K562 (cell line): ENCODE data around the gene SENP8. TPM values are rescaled to one million over a fixed set of nuclear protein-coding genes. Genes with fewer than 3 reads are reported as not detected.
A peak's percentile ranks its signal among the peaks of the same experiment; 100 is the strongest.

Source experiments
- ATAC-seq: fragments of 200-7000 bp; cut with Tn5 transposase; 3 replicates; pipeline ENCODE4 v1.9.1; 2020; ENCODE audit warnings: moderate library complexity
- BruUV-seq: library from RNA; stranded (reverse); fragments of 400-500 nt; replicated peaks from 2 replicates; lab custom pipeline; 2021; lab: Mats Ljungman, UMichigan
- CTCF ChIA-PET: fragments of 300-600 bp; formaldehyde crosslinking; extraction: SDS; loops from one replicate; lab custom pipeline; 2021; ENCODE audit warnings: low intra/inter-chr PET ratio; lab: Yijun Ruan, JAX
- POLR2A ChIA-PET: fragments of 300-600, 350-650 bp; sonication (Branson Sonifier 250); formaldehyde crosslinking; extraction: SDS; loops from one replicate; lab custom pipeline; 2021; ENCODE audit warnings: antibody characterized with exemption, inconsistent platforms; lab: Yijun Ruan, JAX
- DNase-seq, 4 experiments: peaks; one replicate each; pipeline versions ENCODE4 v3.0.0 to v3.0.0-alpha.2; 2011 to 2018; ENCODE audit warnings: low spot score in 3 of 4, mixed read lengths in 3 of 4; ENCODE audit errors: extremely low read depth in 1 of 4
- FAIRE-seq: peaks from 2 replicates; lab custom pipeline; 2011; peaks lifted over from hg19 to GRCh38; lab: Jason Lieb, UNC
- H2AFZ ChIP-seq: 2 replicates; pipeline ENCODE4 v1.6.0; 2011; ENCODE audit warnings: low read depth, low read length, control low read depth, inconsistent platforms
- H3K27ac ChIP-seq: fragments of 200-600 bp; 3 replicates; pipeline ENCODE4 v1.8.0; 2011; ENCODE audit warnings: low read depth, mild to moderate bottlenecking, control low read depth, inconsistent platforms, low read length, moderate library complexity, mixed read lengths; ENCODE audit errors: extremely low read depth
- H3K27me3 ChIP-seq, 2 experiments: fragments of 300-600 bp in 1 of 2; 2 replicates in 1 of 2; 3 replicates in 1 of 2; pipeline versions ENCODE4 v1.6.0 to v1.8.0; 2011; ENCODE audit warnings: inconsistent platforms in 2 of 2, low read length in 2 of 2, mild to moderate bottlenecking in 1 of 2, mixed read lengths in 1 of 2, moderate library complexity in 1 of 2; ENCODE audit not compliant: control insufficient read depth in 2 of 2, insufficient read depth in 2 of 2
- H3K36me3 ChIP-seq: fragments of 300-600 bp; 3 replicates; pipeline ENCODE4 v1.8.0; 2011; ENCODE audit warnings: mild to moderate bottlenecking, low read length, inconsistent platforms; ENCODE audit not compliant: control insufficient read depth, insufficient read depth
- H3K4me1 ChIP-seq, 2 experiments: fragments of 200-600 bp in 1 of 2; replicated peaks in 1 of 2; 2 replicates in 1 of 2; 3 replicates in 1 of 2; pipeline versions ENCODE4 v1.5.1 to v1.8.0; 2011; ENCODE audit warnings: inconsistent platforms in 2 of 2, low read length in 2 of 2, mild to moderate bottlenecking in 1 of 2, mixed read lengths in 1 of 2, moderate library complexity in 1 of 2; ENCODE audit not compliant: control insufficient read depth in 2 of 2, insufficient read depth in 2 of 2
- H3K4me2 ChIP-seq: 2 replicates; pipeline ENCODE4 v1.6.1; 2011; ENCODE audit warnings: low read length, control low read depth, inconsistent platforms, mixed read lengths; ENCODE audit not compliant: insufficient read depth
- H3K4me3 ChIP-seq: fragments of 200-600 bp; sonication (generic), shearing (Covaris generic); 2 replicates; pipeline ENCODE4 v1.5.1; 2016; ENCODE audit warnings: control low read depth, inconsistent platforms
- H3K79me2 ChIP-seq: fragments of 200-600 bp; 3 replicates; pipeline ENCODE4 v1.8.0; 2011; ENCODE audit warnings: low read length, inconsistent platforms; ENCODE audit not compliant: control insufficient read depth, insufficient read depth
- H3K9ac ChIP-seq, 2 experiments: 2 replicates each; pipeline versions ENCODE4 v1.6.0 to v1.6.1; 2011; ENCODE audit warnings: low read depth in 2 of 2, low read length in 2 of 2, control low read depth in 1 of 2, inconsistent platforms in 1 of 2, mild to moderate bottlenecking in 1 of 2, mixed read lengths in 1 of 2; ENCODE audit not compliant: insufficient read depth in 1 of 2
- H3K9me1 ChIP-seq: one replicate; pipeline ENCODE4 v1.6.0; 2011; ENCODE audit warnings: inconsistent platforms, mild to moderate bottlenecking, low read length, moderate library complexity; ENCODE audit not compliant: control insufficient read depth, insufficient read depth
- H3K9me3 ChIP-seq: replicated peaks from 2 replicates; pipeline ENCODE4 v1.5.1; 2011; ENCODE audit warnings: low read depth, low read length, inconsistent platforms; ENCODE audit not compliant: control insufficient read depth, insufficient read depth
- H4K20me1 ChIP-seq: replicated peaks from 2 replicates; pipeline ENCODE4 v1.6.1; 2011; ENCODE audit warnings: low read length, inconsistent platforms, mixed read lengths; ENCODE audit not compliant: control insufficient read depth, insufficient read depth
- BCL6 ChIP-seq: fragments of 250-450 bp; sonication (Bioruptor Pico); IDR thresholded peaks from 2 replicates; pipeline ENCODE4 v1.4.0; 2020
- CBFA2T3 ChIP-seq: fragments of 450-650 bp; IDR thresholded peaks from 2 replicates; pipeline ENCODE4 v1.6.1; 2017
- CREM ChIP-seq: IDR thresholded peaks from 2 replicates; pipeline ENCODE4 v1.6.1; 2014; ENCODE audit warnings: antibody characterized with exemption, low read depth
- ELF1 ChIP-seq: fragments of 200-800 bp; sonication (Bioruptor generic); IDR thresholded peaks from 2 replicates; pipeline ENCODE4 v1.6.1; 2016; ENCODE audit warnings: missing genetic modification characterization, missing compliant biosample characterization
- JUND ChIP-seq, 2 experiments: IDR thresholded peaks; 2 replicates in 1 of 2; 3 replicates in 1 of 2; pipeline ENCODE4 v1.6.1; 2011; ENCODE audit warnings: borderline replicate concordance in 2 of 2, low read depth in 2 of 2, low read length in 2 of 2, improper control_type of control experiment in 1 of 2, missing biosample characterization in 1 of 2, missing genetic modification characterization in 1 of 2, missing genetic modification reagents in 1 of 2
- MAZ ChIP-seq, 2 experiments: fragments of 450-650 bp in 1 of 2; sonication (generic) in 1 of 2; formaldehyde crosslinking; IDR thresholded peaks in 1 of 2; conservative IDR thresholded peaks in 1 of 2; 2 replicates each; pipeline versions ENCODE4 v1.4.0 to v1.5.0; 2020; ENCODE audit warnings: mild to moderate bottlenecking in 1 of 2, missing genetic modification reagents in 1 of 2
- NFE2L1 ChIP-seq: fragments of 450-650 bp; IDR thresholded peaks from 2 replicates; pipeline ENCODE4 v1.6.1; 2016; ENCODE audit warnings: missing genetic modification characterization, low read depth, mild to moderate bottlenecking, missing compliant biosample characterization, moderate library complexity, borderline replicate concordance
- ZNF184 ChIP-seq: sonication (generic); formaldehyde crosslinking; IDR thresholded peaks from 2 replicates; pipeline ENCODE4 v1.5.0; 2020; ENCODE audit warnings: missing genetic modification reagents
- ZNF644 ChIP-seq: fragments of 200-800 bp; sonication (Bioruptor generic); IDR thresholded peaks from 2 replicates; pipeline ENCODE4 v1.6.1; 2016; ENCODE audit warnings: low read depth, missing genetic modification characterization, missing compliant biosample characterization
- WGBS: fragments of 100-300 bp; shearing (Covaris generic); methylation state at CpG from one replicate; pipeline ENCODE4 v1.1.6; 2016; ENCODE audit warnings: low coverage, mixed read lengths; ENCODE audit not compliant: insufficient coverage; ENCODE audit errors: missing lambda C conversion rate; 5-methylcytosine and 5-hydroxymethylcytosine counted together
- in situ Hi-C: fragments of 300-500 bp; cut with MboI; formaldehyde crosslinking; loops from 4 replicates; pipeline ENCODE4 v1.15.0; 2018; ENCODE audit warnings: inconsistent platforms, mixed read lengths
- intact Hi-C: fragments of 100-400 bp; cut with micrococcal nuclease; formaldehyde crosslinking; loops from 2 replicates; pipeline ENCODE4 v1.14.2; 2022
- polyA plus RNA-seq, 8 experiments: library from polyadenylated mRNA; depleted of rRNA in 4 of 8; stranded (reverse) in 5 of 8; unstranded in 3 of 8; fragments of >200 nt; fragmentation: Nextera tagmentation in 2 of 8; fragmentation: Illumina TruSeq in 1 of 8; extraction: Ambion mirVana in 2 of 8; extraction: Trizol in 1 of 8; gene quantifications; 2 replicates each; pipeline versions ENCODE4 v1.2.1 to v1.2.3, GENCODE V29; 2011 to 2014; ENCODE audit warnings: inconsistent platforms in 1 of 8, missing spikeins in 1 of 8
- total RNA-seq, 7 experiments: library from RNA; depleted of rRNA in 6 of 7; stranded (reverse); fragments of >200 nt in 6 of 7; fragmentation: Illumina TruSeq in 2 of 7; extraction: Trizol in 2 of 7; gene quantifications; 2 replicates each; pipeline versions ENCODE4 v1.2.1 to v1.2.3, GENCODE V29; 2011 to 2021; ENCODE audit warnings: low replicate concordance in 1 of 7
- TF ChIP-seq, protein P1 (sequence below): fragments of 250-450 bp; sonication (Bioruptor Pico); IDR thresholded peaks from 2 replicates; pipeline ENCODE4 v1.8.0; 2022; ENCODE audit warnings: moderate library complexity, mild to moderate bottlenecking, inconsistent platforms

SENP8 gene
- total and polyA plus RNA-seq, 9 of the 15 experiments (the other 6 are each of a cell fraction or from before 2014, with no cell fraction given): 1.4 to 5.4 (median 2.4) TPM

DNA sequence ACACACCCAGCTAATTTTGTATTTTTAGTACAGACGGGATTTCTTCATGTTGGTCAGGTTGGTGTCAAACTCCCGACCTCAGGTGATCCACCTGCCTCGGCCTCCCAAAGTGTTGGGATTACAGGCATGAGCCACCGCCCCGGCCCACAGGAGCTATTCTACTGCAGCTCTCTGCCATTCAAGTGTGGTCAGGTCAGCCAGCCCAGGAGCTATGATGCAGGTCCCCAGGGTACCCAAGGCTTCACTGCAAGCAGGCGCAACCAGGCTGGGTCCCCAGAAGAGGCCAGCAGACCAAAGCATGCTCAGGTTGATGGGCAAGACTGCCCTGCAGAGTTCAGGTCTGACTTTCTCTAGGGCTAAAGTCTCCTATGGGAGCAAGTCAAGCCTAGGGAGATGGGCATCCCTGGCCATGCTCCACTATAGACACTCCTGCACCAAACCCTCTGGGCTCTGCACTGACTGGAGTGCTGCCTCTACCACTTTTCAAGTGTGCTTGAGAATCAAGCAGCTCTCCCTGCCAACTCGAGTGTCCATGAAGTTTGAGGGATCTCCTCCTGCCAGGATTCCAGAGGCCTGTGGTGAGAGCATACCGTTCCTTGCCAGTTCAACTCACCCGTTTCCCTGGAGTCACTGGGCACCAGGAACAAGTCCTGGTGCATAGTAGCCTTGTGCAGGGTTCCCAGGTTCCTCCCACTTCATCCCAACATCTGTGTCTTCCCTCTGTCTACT lies 31.1 kb upstream of the SENP8 start (continued):
- no peak for TF ChIP-seq MAZ (CRISPR knock-in tag; conservative IDR thresholded peaks at IDR 0.05 in 1 of 2, IDR thresholded peaks at IDR 0.05 in 1 of 2)
- no peak for TF ChIP-seq NFE2L1 (tag)
- TF ChIP-seq JUND (IDR thresholded peaks at IDR 0.05; ENCODE audit: borderline replicate concordance, low read depth, low read length): no peak
- no peak for TF ChIP-seq JUND (tag; IDR thresholded peaks at IDR 0.05; ENCODE audit: borderline replicate concordance, low read depth, low read length)
- TF ChIP-seq ELF1: no peak
- TF ChIP-seq BCL6 (CRISPR knock-in tag): no peak
- no peak for TF ChIP-seq CREM
- TF ChIP-seq ZNF644: no peak
- TF ChIP-seq ZNF184 (CRISPR knock-in tag): no peak

DNA sequence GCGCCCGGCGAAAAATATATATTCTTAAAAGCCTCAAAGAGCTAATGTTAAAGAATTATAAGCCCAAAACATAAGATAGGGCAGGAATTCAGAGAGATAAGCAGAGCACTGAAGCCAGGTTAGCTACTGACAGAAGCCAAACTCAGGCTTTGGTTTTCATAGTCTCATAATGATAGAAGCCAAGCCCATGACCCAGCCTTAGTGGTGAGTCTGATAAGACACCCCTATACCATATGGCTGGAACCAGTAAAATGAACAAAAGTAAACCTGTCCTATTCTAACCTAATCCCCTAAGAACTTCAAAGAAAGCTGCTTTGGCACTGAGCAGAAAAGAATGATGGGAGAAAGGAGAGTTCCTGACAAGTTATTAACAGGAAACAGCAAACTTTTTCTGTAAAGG lies 26.2 kb upstream of the SENP8 start:
- Histone ChIP-seq H3K9me1 (no peaks in the 10 kb centered on the region), H3K27ac (no peak overlapping the region), H3K9ac (no peak overlapping the region), H3K36me3 (no peaks in the 10 kb centered on the region), H3K79me2 (no peaks in the 10 kb centered on the region), H4K20me1 (no peaks in the 10 kb centered on the region), H3K4me2 (no peak overlapping the region), H3K9me3 (no peaks in the 10 kb centered on the region), H3K4me1 (no peaks in the 10 kb centered on the region; a peak in 1 of 5 replicates), H3K27me3 (no peaks in the 10 kb centered on the region), H2AFZ (no peak overlapping the region), H3K4me3 (no peak overlapping the region)
- ChIA-PET POLR2A (interaction anchor here (0.7 to 1.9 kb wide), 2 partner anchors 21 to 321 kb away, joined by 3 to 5 read pairs; no protein-coding TSS in a partner anchor), CTCF (no interaction called here)
- no peak for FAIRE-seq
- 80% methylated on average over 3 of the region's 3 CpGs for WGBS
- no TSS peak for BruUV-seq
- DNase-seq: peak in 2 of 4 experiments; percentile 20 to 22
- ATAC-seq: no peak
- in situ Hi-C loops (no loop called here), intact Hi-C loops (no loop called here)
- peak; percentile 19; the same call in 1 of the 2 replicates for TF ChIP-seq CBFA2T3
- TF ChIP-seq, protein P1, sequence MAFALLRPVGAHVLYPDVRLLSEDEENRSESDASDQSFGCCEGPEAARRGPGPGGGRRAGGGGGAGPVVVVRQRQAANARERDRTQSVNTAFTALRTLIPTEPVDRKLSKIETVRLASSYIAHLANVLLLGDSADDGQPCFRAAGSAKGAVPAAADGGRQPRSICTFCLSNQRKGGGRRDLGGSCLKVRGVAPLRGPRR: no peak
